Measurements from ENCODE around the gene STXBP6.

STXBP6 gene

DNA sequence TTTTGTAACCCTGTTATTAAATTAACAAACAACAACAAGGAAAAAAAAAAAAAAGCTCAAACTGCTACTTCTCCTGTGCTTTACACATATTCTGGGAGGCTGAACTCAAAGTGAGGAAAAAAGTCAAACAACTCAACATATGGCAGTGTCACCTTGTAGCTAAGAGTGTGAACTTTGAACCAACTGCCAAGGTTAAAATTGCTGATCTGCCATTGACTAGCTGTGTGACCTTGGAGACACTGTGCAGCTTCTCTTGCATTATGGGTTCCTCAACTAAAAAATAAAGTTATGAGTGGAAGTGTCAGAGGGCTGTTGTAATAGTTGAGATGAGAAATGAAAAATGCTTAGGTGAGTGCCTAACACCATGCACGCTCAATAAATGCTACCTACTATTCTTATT, 34.2 kb downstream of the STXBP6 start:
- DNase-seq (ENCODE audit: low read depth, low spot score): no peak

DNA sequence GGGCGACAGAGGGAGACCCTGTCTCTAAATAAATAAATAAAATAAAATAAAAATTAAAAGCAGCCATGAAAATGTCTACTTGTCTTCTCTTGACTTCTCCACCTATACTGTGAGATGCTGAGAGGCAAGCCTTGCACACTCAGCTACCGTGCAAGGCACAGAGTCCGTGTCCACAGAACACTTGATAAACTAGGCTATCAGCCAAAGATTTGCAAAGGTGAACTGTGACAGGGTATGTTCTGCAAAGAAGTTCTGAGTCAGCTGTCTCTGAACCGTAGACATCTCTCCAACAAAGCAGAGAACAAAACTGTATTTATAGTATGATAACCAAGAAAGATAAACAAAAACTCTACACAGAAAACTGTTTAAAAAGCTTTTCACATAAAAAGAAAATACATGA, 35.5 kb downstream of the STXBP6 start:
- DNase-seq (ENCODE audit: low read depth, low spot score): no peak

DNA sequence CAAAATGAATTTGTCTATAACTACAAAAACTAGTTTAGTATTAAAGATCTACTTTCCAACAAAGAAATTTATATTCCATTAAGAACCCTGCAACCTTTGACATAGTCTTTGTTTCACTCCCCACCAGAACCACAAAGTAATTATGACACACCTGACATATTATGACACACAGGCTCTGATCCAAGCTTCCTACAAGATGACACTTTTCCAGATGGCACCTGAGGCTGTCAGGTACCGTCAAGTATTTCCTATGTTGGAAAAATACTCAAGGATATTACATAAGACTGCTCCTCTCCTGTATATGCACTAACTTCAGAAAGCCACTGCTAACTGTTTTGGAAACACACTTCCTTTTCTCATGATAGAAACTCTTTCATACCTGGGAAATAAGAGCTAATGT, 38.9 kb downstream of the STXBP6 start:
- no peak for DNase-seq (ENCODE audit: low read depth, low spot score)

DNA sequence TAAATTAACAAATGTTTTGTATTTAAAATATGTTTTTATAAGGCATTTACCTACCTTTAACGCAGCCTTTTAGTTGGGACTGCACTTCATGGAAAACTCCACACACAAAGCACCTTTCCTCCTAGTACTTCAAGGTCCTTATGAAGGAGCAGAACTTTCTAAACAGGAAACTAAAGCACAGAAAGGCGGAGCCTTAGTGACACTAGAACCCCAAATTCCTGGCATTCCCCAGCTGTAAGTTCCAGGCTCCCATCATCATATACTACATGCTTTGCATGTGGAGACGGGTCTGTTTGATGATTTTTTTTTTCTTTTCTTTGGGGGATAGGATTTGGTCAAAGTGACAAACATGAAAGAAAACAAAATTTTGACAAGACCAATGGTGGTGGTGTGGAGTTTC, 39.5 kb downstream of the STXBP6 start:
- DNase-seq (ENCODE audit: low read depth, low spot score): no peak

DNA sequence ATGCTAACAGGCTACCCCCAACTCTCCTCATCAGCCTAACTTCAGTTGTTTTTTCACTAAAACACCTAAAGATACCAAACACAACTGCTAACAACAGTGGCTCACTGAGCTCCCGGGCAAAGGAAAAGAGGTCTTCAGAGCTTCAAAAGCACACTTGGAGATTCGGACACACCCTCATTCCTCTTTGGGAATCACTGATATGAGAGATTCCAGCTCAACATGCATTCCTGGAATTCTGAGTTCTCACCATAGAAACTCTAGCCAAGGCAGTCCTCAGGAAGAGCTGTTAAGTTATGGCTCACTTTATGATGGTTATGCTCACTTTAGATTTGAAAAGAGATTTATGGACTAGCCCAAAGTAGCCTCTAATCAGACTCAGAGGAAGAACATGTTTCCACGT, 40.1 kb downstream of the STXBP6 start:
- no peak for DNase-seq (ENCODE audit: low read depth, low spot score)

DNA sequence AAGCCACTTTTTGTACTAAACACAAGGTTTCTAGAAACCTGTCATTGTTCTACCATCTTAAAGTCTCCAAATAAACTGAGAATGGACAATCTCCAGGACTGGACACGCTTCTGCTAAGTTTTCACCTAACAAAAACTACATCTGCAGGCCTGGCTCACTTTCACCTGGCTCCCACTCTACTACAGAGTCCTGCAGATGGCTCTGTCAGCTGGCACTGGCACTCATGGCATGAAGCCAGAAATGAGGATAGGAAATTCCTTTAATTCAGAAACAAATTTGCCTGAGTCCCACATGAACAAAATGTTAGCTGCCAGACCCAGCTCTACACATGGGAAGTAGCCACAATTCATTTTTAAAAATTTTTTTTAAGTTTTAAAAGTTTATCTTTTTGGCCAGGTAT, 42.1 kb downstream of the STXBP6 start:
- DNase-seq (ENCODE audit: low read depth, low spot score): no peak

DNA sequence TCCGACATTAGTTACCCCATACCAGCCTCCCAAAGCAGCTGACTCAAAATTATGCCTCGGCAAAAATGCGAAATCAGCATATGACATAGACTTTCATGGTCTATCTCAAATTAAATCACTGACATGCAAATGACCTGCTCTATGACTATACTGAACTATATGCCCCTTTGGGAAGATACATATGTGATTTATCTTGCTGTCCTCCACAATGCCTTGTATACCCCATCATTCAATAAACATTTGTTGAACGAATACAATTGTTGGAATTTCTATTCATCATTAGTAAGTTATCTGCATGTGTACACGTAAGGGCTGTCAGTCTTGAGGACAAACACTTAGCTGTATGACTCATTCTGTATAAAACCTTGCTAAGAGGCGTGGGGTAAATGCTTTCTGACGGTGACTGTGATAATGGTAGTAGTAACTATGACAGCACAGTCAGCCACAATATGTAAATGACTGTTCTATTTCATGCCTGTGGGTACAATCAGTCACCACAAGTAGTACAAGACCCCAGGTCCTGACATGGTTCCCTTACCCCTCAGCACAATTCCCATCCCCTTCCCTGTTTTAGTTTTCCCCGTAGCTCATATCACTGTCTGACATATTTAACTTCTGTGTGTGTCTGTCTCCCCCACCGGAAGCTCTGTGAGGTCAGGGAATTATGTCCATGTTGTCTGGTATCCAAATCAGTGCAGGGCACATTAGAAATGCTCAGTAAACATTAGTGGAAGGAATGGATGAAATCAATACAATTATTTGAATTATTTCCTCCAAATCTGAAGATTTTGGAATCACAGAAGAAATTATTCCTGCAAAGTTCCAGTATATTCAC, 42.8 kb downstream of the STXBP6 start:
- DNase-seq (ENCODE audit: low read depth, low spot score): no peak

DNA sequence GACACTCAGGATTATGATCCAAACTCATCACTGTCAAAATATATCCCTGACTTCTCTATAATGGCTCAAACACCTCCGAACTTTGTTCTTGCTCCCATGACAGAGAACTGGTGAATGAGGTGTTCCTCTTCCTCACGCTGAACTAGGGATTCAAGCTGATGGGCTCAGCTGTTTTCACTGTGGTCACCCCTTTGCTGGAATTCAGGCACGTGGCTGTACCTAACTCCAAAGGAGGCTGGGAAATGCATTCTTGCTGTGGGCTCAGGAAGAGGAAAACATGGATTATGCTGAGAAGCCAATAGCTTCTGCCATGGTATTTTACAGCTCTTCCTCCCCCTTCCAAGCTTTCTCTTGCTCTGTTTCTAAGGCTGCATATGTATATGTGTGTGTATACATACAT, 43.9 kb downstream of the STXBP6 start:
- no peak for DNase-seq (ENCODE audit: low read depth, low spot score)

DNA sequence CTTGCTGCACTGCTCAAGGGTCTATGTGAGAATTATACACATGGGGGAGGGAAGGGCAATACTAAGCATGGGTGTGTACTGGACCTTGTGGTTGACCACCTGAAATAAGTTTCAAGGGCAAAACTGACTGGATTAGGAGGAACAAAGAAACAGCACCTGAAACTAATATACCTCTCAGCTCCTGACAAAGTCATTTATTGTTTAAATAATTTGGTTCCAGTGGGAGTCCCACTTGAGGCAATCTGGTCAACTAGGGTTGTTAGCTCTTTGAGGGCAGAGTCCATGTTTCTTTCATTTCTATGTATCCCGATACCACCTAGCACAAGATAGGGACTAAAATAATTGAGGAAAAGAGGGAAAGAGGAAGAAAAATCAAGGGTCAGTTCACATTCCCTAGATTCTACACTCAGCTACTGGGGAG, 45.5 kb downstream of the STXBP6 start:
- DNase-seq (ENCODE audit: low read depth, low spot score): no peak

DNA sequence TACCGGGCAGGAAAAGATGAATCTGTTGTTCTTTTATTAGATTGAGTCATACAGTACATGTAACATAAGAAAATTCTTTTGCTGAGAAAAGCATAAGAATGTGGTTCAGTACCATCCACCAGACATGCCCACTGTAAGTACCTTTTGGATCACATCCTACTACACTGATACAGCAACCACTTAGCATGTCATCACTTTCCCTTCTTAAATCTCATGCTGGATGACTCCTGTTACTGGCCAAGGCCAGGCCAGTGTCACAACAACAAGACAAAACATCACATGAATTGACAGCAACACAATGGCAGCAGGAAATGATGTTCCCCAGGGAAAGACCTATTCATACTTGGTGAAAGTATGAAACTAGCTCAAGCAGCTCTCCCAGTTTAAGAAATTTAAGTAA, 46.4 kb downstream of the STXBP6 start:
- DNase-seq (ENCODE audit: low read depth, low spot score): no peak

DNA sequence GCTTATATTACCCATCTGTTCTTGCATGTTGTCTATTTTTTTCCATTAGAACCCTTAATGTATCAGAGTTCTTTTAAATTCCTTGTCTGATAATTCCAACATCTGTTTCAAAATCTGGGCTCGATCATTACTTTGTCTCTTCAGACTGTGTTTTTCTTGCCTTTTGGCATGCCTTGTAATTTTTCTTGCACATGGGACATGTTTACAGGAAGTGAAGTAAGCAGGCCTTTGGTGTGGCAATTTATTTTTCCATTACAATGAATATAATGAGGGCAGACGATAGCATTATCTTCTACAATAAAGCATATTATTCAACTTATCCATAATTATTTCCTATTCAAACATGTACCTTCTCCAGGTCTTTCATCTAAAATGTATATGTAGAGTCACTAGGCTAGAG, 48.3 kb downstream of the STXBP6 start:
- DNase-seq (ENCODE audit: low read depth, low spot score): no peak

DNA sequence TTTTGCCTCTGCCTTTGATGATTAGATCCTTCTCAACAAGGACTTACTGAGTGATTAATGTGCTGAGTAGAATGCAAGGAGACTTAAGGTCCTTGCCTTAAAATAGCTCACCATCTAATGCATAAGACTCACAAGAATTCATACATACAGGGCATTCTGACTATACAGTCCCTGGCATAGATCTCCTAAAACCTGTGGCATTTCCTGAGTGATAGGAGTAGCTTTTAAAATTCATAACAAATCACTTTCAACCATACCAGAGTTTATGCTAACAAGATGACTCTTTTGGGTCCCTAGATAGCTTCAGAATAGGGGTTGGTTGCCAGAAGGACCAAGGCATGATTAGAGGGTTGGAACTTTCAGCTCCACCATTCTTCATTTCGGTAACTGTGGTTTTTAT, 48.8 kb downstream of the STXBP6 start:
- DNase-seq (ENCODE audit: low read depth, low spot score): no peak

DNA sequence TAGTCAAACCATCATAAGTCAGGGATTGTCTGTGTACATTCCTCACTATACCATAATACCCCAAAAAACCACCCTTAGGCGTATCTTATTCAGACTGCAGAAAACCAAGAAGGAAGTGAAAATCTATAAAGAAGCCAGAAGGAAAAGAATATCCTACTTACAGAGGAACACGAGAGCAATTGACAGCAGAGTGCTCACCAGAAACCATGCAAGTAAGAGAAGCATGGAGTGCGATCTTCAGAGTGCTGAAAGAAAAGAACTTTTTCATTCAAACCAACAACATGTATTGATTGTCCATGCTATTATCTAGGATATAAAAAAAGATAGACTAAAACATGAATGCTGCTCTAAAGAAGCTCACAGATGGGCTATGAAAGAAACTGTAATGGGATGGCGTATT, 50.8 kb downstream of the STXBP6 start:
- DNase-seq (ENCODE audit: low read depth, low spot score): no peak

DNA sequence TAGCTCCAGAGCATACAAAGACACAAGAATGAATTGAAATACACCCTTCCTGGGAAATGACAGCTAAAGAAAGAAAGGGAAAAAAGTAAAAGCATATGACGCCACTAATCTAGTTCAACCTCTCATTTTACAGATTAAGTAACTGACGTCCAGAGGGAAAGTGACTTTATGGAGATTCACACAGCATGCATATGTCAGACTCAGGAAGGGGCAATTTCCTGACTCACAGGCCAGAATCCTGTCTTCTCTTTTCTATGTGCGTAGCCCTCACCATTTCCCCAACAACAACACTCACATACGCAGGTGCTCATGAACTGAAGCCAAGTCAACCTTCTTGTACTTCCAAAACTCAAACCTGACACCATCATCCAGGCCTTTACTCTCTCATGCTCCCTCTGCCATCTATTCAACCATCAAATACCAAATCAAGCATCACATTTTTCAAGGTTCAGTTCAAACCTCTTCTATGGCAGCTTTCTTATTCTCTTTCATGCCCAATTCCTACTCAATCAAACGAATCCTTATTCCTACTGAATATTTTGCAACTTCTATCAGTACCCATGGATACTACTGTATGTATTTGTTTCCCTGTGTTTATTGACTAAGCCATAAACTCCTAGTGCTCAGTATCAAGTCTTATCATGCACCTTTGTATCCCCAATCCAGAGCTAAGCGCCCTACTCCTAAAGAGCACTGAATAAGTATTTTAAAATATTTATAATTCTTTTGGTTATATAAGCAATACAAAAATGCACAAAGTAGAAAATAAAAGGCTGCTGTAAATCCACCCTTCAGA, 52.8 kb downstream of the STXBP6 start:
- DNase-seq (ENCODE audit: low read depth, low spot score): no peak

DNA sequence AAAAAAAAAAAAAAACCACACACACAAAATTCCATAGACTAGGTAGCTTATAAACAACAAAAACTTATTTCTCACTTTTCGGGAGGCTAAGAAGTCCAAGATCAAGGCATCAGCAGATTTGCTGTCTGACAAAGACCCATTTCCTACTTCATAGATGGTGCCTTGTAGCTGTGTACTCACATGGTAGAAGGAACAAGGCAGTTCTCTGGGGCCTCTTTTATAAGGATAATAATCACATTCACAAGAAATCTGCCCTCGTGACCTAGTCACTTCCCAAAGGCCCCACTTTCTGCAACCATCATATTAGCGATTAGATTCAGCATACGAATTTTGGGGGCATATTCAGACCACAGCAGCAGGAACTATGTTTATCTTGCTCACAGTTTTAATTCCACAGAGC, 54.9 kb downstream of the STXBP6 start:
- DNase-seq (ENCODE audit: low read depth, low spot score): no peak

DNA sequence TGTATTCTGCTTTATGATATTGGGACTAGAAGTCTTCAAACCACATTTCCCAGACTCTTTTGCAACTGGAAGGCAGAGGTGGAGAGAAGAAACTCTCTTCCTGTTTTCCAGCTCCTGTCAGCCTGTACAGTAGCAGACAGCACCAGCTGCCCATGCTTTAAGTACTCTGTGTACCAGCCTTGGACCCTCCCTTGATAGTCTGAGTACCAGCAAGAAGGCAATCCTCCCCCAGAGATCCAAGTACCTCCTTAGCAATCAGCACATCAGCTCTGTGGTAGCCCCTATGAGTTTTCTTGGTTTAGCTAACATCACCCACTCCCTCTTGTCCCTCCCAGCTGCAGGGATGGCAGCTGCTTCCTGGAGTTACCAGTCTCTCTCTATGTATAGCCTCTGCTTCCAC, 56.3 kb downstream of the STXBP6 start:
- no peak for DNase-seq (ENCODE audit: low read depth, low spot score)

DNA sequence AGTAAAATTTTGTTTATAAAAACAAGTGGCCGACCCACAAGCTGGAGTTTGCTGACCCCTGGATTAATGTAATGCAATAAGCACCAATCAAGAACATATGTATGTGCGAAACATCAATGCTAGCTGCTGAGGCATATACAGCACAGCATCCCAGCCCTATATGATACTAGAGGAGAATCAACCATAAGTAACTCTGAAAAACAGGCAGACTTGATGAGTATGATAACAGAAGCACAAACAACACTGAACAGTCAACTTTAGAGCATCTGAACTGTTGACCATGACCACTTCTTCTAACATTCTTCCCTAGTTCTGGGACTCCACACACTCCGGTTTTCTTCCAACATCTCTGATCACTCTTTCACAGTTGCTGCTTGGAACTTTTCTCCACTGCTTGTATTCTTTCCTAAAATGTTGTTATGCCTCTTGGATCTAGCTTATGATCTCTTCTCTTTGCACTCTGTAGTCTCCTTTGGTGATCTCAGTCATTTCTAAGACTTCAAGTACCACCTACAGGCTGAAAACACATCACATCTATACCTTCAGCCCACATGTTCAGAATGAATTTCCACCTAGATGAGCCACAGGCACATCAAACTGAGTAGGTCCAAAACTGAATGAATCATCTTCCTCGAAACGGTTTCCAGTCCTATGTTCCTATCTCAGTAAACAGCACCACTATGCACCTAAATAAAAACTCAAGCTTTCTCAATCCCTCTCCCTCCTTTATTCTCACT, 57.2 kb downstream of the STXBP6 start:
- no peak for DNase-seq (ENCODE audit: low read depth, low spot score)

DNA sequence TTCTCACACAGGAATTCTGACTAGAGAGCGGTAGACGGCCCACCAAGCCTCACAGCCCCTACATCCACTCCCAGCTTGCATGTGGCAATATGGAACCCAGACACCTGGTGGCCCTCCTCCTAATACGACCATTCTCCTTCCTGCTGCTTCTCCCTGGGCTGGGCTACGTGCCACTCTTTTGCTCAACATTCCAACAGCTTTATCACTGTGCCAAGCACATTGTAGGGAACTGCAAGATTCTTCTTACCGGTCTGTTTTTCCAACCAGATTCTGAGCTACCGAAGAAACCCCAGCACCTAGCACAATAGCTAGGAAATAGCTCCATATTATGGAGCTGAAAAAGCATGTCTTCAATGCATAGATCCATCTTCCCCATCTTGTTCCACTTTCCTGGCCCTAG, 58.1 kb downstream of the STXBP6 start:
- DNase-seq (ENCODE audit: low read depth, low spot score): no peak

DNA sequence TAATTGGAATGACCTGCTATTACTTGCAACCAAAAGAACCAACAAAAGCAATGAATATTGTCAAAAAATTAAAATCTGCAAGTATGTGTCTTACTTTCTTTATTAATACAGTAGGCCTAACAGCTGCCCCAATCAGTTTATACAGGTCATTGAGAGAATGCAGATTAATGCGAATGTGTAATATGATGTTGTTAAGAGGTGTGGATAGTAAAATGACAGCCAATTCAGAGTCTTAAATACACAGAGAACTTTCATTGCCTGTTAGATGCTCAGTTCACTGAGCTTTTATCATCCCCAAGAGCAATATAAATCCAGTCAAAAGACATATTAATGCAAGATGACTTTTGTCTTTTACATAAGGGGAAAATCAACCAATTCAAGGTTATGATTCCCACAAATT, 58.7 kb downstream of the STXBP6 start:
- no peak for DNase-seq (ENCODE audit: low read depth, low spot score)

DNA sequence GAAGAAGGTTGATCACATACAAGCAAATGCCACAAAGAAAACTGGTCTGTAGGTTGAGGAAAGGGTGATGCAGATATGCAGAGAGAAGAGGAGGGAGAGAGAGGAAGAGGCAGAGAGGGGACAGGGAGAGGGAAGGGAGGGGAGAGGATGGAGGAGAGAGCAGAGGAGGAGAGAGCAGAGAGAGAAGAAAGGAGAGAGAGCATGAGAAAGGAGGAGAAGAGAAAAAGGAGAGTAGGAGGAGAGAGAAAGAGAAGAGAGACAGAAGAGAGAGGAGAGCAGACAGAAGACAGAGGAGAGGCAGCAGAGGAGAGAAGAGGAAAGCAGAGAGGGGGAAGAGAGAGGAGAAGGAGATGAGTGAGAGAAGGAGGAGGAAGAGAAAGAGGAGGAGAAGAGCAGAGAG, 59.2 kb downstream of the STXBP6 start:
- DNase-seq (ENCODE audit: low read depth, low spot score): no peak

DNA sequence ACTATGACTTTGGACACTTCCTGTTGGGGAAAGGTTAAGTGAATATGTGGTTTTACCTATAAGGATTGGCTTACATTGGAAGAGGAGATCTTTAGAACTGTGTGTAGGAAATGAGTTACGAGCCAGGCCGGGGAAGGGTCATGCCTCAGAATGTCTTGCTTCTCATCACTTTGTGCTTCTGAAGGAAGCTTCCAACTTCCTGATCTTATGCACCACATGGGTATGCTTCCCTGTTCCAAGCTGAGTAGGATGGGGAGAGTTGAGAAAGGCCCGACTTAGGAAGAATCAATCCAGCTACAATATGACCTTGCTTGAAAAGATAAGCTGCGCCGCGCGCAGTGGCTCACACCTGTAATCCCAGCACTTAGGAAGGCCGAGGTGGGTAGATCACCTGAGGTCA, 59.9 kb downstream of the STXBP6 start:
- DNase-seq (ENCODE audit: low read depth, low spot score): no peak

DNA sequence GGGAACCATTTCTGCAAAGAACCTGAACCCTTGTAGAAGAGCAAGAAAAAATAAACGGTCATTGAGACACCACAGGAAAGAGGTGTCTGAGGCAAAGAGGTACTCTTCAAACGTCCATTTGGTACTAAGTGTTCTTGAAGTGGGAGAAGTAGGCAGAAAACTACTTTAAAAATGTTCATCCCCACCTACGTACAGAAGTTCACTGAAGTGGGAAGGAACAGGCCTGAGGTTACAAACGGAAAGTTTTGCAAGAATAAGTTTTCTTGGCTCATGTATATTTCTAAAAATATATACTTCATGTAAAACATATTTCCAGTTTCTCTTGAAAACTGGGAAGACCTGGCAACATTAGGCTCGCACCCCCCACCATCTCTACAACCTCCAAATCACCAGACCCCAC, 61.2 kb downstream of the STXBP6 start:
- DNase-seq (ENCODE audit: low read depth, low spot score): no peak

Measured in activated naive CD8-positive, alpha-beta T cell treated with anti-CD3 and anti-CD28 coated beads, Interleukin-2, amount 50 U/mL, for 16 hours (primary cell).